NCI-H2107 treated with DMSO at 0.1 percent for 48 hours (cell line): ENCODE measurements around the gene ATP11B.

Source experiments
- DNase-seq: peaks from one replicate; lab custom pipeline; 2025; ENCODE audit not compliant: unreplicated experiment; lab: John Stamatoyannopoulos, UW

Gene ATP11B

GRCh38 chr3:182908471-182908870 is 115.2 kb downstream of the ATP11B start:
- DNase-seq, result no peak

- no peak for DNase-seq
Measured at GRCh38 chr3:182909318-182910040, 116.2 kb downstream of the ATP11B start.

GRCh38 chr3:182910936-182911781 is 117.9 kb downstream of the ATP11B start:
- DNase-seq, result no peak

GRCh38 chr3:182911782-182912111 is 118.4 kb downstream of the ATP11B start:
- no peak for DNase-seq

- DNase-seq, result no peak
Measured at GRCh38 chr3:182912474-182912873, 119.2 kb downstream of the ATP11B start.

- peak; percentile 95 for DNase-seq
Measured at GRCh38 chr3:182913889-182914288, 120.6 kb downstream of the ATP11B start.

- DNase-seq, result no peak
Measured at GRCh38 chr3:182914341-182914740, 121.0 kb downstream of the ATP11B start.

GRCh38 chr3:182917134-182917533 is 123.8 kb downstream of the ATP11B start:
- DNase-seq, result no peak

- DNase-seq, result no peak
Measured at GRCh38 chr3:182919866-182920357, 126.6 kb downstream of the ATP11B start.

GRCh38 chr3:182920515-182921084 is 127.3 kb downstream of the ATP11B start:
- no peak for DNase-seq

- DNase-seq, result no peak
Measured at GRCh38 chr3:182921665-182922355, 128.5 kb downstream of the ATP11B start.

GRCh38 chr3:182925330-182925943 is 132.1 kb downstream of the ATP11B start:
- no peak for DNase-seq

- no peak for DNase-seq
Measured at GRCh38 chr3:182925944-182926337, 132.6 kb downstream of the ATP11B start.

GRCh38 chr3:182935803-182936202 is 142.5 kb downstream of the ATP11B start:
- DNase-seq, result no peak

- no peak for DNase-seq
Measured at GRCh38 chr3:182936239-182936917, 143.1 kb downstream of the ATP11B start.

GRCh38 chr3:182936918-182937285 is 143.6 kb downstream of the ATP11B start:
- no peak for DNase-seq

- no peak for DNase-seq
Measured at GRCh38 chr3:182937293-182938051, 144.2 kb downstream of the ATP11B start.

- DNase-seq, result no peak
Measured at GRCh38 chr3:182940266-182940808, 147.0 kb downstream of the ATP11B start.

GRCh38 chr3:182941719-182942118 is 148.4 kb downstream of the ATP11B start:
- no peak for DNase-seq
